Left hindlimb (tissue), 1 donor: ENCODE results near the gene ZMYM4.
"Not testable (repeated sequence)": the region's sequence is repeated elsewhere in the genome, so short reads cannot be mapped to it uniquely, and the experiment has no call there.

Experiments used
- DNase-seq: peaks from one replicate; pipeline ENCODE4 v3.0.0-alpha.2; 2018

ZMYM4 gene

GRCh38 chr1:35268282-35269200 lies at the start of gene ZMYM4:
ZMYM4 (plus strand) TSS chr1:35268709; CDS start chr1:35269047, 338 bp downstream.
- DNase-seq: peak; percentile 96

GRCh38 chr1:35220976-35221375 lies 47.5 kb upstream of the ZMYM4 start:
- no peak for DNase-seq

GRCh38 chr1:35222322-35223083 lies 46.0 kb upstream of the ZMYM4 start:
- DNase-seq: no peak

- DNase-seq: no peak
These were observed 45.4 kb upstream of the ZMYM4 start for GRCh38 chr1:35223084-35223630.

- no peak for DNase-seq
These were observed 42.0 kb upstream of the ZMYM4 start for GRCh38 chr1:35226546-35226945.

GRCh38 chr1:35229587-35230360 lies 38.7 kb upstream of the ZMYM4 start:
- DNase-seq: no peak

DNA sequence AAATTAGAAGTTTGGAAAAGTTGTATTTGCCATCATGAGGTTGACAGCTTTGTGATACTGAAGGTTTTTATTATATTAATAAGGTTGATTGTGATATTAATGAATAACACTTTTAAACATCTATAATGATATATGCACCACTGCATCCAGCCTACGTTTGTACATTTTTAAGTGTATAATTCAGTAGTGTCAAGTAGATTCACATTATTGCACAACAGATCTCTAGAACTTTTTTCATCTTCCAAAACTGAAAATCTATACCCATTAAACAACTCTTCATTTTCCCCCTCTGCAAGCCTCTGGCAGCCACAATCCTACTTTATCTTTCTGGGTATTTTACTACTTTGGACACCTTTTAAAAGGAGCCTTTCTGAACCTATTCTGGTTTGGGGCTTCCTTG lies 37.2 kb upstream of the ZMYM4 start:
- DNase-seq: no peak

DNA sequence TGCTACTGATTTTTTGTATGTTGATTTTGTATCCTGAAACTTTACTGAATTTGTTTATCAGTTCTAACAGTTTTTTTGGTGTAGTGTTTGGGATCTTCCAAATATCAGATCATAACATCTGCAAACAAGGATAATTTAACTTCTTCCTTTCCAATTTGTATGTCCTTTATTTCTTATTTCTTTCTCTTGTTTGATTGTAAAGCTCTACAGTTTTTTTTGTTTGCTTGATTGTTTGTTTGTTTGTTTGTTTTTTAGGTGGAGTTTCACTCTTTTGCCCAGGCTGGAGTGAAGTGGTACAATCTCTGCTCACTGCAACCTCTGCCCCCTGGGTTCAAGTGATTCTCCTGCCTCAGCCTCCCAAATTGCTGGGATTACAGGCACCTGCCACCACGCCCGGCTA lies 31.7 kb upstream of the ZMYM4 start:
- not testable (repeated sequence) for DNase-seq

GRCh38 chr1:35243691-35244090 lies 24.8 kb upstream of the ZMYM4 start:
- no peak for DNase-seq

GRCh38 chr1:35247256-35247655 lies 21.3 kb upstream of the ZMYM4 start:
- DNase-seq: no peak

DNA sequence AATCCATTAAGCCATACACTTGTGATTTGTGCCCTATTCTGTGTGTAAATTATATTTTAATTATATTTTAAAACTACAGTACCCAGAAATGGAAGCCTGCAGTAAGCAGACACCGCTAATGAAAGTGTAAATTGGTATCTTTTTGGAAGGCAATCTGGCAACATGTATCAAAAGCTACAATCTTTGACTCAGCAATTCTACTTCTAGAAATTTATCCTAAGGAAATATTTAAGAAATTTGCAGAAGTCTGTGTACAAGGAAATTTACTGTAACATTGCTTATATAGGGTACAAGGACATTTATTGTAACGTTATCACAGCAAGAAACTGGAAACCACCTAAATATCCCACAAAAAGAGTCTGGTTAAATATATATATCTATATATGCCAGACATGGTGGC lies 14.6 kb upstream of the ZMYM4 start:
- no peak for DNase-seq

DNA sequence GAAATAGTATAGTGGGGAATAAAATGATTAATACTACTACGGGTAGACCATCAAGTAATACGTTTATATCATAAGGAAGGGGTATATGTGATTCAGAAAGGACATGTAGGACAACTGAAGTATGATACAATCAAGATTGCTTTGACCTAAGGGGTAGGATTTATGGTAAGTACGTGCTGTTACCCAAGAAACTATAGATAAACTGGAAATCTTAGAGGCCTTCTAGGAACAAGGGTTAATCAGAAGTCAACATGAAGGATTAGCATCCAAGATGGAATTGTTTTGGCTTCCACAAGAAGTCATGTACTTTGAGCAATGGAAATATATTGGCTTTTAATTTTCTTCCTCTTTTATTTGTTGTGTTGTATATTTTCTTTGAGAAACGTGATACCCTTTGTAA lies 13.2 kb upstream of the ZMYM4 start:
- no peak for DNase-seq

- DNase-seq: no peak
These were observed 8.9 kb upstream of the ZMYM4 start for GRCh38 chr1:35259561-35259960.

GRCh38 chr1:35261412-35262120 lies 6.9 kb upstream of the ZMYM4 start:
- DNase-seq: no peak

DNA sequence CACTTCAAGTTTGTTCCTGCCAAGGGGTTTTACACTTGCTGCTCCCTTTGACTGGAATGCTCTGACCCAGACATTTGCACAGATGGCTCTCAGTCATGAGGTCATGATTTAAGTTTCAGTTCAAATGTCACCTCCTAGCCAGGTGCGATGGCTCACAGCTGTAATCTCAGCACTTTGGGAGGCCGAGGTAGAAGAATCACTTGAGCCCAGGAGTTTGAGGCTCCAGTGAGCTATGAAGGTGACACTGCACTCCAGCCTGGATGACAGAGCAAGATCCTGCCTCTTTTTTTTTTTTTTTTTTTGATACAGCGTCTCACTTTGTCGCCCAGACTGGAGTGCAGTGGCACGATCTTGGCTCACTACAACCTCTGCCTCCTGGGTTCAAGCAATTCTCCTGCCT lies 4.5 kb upstream of the ZMYM4 start:
- DNase-seq: no peak

DNA sequence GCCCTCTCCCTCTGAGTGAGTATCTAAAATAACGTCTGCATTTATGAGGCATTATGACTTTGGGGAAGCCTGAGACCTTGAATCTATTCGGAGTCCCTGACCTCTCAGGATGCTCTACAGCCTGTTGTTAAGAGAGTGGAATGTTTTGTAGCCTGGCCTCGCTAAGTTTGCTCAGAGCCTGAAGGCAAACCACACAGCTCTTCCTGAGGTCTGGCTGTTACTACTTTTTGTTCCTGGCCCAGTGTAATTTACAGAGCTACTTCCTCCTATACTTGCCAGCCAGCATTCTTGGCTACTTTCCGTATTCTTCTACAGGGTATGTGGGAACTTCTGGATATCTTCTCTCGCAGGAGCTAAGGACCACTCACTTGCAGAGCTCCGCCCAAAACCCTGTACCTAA lies 3.6 kb upstream of the ZMYM4 start:
- DNase-seq: peak; percentile 37

DNA sequence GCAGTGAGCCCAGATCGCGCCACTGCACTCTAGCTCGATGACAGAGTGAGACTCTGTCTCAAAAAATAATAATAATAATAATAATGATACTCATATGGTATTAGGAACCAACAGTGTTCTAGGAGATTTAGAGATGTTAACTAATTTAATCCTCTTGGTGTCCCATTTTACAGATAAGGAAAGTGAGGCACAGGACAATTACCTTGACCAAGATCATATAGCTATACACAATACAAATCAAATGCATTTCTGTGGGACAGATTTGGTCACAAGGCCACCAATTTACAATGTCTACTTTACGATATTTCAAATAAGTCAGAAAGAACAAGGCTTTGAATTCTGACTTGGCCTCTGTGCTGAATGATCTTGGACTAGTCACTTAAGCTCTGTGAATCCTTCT lies 2.2 kb upstream of the ZMYM4 start:
- DNase-seq: no peak

GRCh38 chr1:35269201-35269988 lies 886 bp downstream of the ZMYM4 start:
- peak; percentile 23 for DNase-seq

DNA sequence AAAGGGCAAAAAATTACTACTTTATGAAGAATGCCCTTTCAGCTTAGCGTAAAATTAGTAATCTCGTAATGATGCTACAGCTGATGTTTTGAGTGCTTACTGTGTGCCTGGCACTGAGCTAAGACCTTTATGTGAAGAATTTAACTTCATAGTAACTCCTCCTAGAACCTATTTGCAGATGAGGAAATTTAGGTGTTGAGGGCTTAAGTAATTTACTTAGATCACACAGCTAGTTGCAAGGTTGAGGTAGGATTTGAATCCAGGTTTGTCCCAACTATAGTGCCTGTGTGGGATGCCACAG lies 1.4 kb downstream of the ZMYM4 start:
- DNase-seq: no peak

- DNase-seq: no peak
These were observed 2.3 kb downstream of the ZMYM4 start for GRCh38 chr1:35270836-35271235.

GRCh38 chr1:35274197-35274596 lies 5.7 kb downstream of the ZMYM4 start:
- DNase-seq: no peak
